NCI-H146 (cell line): ENCODE measurements around the gene ZNF184.

Experiments
- DNase-seq: peaks from one replicate; lab custom pipeline; 2025; lab: John Stamatoyannopoulos, UW

The ZNF184 gene

DNA sequence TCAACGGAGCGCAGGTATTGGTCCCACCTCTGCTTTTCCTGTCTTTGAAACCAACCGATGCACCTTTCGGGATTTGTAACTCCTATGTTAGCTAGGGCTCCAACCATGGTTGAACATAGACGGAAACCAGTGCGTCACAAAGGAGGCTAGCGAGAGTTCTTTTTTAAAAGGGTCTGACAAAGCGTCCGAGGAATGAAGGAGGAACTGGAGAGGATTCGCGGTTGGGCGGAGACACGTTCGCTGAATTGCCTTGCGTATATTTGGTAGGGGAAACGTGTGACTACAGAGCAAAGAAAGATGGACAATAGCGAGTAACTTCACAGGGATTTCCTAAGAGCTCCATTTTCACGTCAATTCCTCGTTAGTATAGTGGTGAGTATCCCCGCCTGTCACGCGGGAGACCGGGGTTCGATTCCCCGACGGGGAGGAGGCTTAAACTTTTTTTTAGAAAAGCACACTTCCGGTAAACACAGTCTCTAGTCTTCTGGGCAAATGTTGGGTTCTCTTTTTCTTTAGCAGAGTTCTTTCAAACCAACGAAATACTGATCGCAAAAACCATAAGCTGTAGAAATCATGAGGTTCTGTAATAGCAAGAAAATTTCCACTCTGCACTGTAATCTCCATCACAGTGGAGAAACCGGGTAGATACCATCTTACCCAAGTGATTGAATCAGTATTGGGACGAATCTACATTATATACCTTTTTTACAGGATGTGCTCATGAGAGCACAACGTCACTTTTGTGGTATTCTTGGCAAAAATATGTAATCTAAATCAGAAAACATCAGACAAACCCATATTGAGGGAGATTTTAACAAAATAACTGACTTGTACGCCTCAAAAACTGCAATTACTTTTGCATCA lies 6.6 kb upstream of the ZNF184 start:
- peak; percentile 78 for DNase-seq

GRCh38 chr6:27478706-27479318 lies 5.9 kb upstream of the ZNF184 start:
- peak; percentile 83 for DNase-seq

DNA sequence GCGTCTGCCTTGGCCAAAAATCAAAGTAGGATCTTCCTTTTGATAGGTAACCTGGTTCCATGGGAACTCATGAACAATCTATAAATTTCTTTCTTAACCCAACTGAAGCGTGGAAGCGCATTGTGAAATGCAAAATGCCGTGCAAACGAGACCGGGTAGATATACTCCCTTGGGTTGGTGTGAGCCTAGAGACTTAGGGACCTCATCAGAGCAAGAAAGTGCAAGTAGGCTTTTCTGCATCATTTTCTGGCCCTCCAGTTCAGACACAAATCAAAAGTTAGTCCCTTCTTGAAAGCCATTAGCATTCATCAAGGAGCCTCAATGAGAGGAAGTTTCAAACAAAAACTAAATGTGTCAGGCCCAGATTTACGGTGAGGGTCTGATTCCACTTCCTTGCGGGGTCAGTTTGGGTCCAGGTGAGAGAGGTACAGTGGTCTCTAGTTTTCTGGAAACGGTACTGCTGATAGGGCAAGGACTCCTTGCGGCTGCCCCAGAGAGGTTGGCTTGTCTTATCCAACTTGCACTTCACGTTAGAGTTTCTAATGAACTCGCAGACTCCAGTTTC lies 5.3 kb upstream of the ZNF184 start:
- DNase-seq: peak; percentile 51

- DNase-seq: no peak
Measured at GRCh38 chr6:27477318-27478013, 4.6 kb upstream of the ZNF184 start.

DNA sequence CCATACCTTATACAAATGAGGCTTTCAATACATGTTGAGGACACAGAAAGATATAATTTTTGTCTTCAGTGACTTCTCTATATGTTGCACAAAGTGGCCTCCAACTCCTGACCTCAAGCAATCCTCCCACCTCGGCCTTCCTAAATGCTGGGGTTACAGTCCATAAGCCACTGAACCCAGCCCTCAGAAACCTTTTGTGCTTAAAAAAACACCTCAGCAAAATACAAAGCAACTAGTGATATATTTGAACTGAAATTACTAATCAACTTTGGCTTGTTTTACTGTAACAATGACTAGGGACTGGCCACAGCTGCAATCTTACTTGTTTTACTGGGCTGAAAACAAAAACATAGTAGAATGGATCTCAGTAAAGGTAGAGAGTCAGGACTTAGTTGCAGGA lies 3.2 kb upstream of the ZNF184 start:
- no peak for DNase-seq

- DNase-seq: no peak
Measured at GRCh38 chr6:27474672-27475071, 1.8 kb upstream of the ZNF184 start.

GRCh38 chr6:27474172-27474465 lies 1.2 kb upstream of the ZNF184 start:
- DNase-seq: no peak

- peak; percentile 82 for DNase-seq
Measured at GRCh38 chr6:27472182-27472616, 706 bp downstream of the ZNF184 start.

DNA sequence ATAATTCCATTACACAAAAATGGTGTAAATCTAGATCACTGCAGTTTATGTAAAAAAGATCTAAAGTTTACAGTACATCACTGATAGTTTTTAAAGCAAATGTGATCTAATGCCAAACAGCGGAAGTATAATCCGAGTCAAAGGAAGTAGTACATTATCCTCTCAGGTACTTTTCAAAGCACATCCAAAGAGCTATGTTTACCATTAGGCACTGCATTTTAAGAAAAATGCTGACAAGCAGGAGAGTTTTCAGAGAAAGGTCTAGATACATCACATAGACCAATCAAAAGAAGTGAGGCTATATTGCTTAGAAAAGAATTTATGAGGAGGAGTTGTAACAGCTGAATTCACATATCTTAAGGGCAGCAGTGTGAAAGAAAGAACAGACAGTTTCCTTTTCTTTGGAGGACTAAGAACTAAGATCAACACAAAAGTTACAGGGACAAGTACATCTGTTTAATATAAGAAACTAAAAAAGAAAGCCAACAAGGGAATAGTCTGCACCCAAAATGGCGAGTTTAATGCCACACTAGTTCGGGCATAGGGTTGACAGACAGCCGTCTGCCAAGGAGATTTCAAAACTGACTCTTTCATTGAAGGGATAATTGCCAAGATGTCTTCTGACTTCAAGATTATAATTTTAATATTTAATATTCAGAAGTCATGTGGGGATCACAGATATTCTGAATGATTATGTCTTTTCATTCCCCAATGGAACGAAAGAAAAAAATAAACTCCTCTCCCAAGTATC lies 1.4 kb downstream of the ZNF184 start:
- no peak for DNase-seq

GRCh38 chr6:27470023-27470422 lies 2.9 kb downstream of the ZNF184 start:
- DNase-seq: no peak

GRCh38 chr6:27468334-27468733 lies 4.6 kb downstream of the ZNF184 start:
- DNase-seq: no peak

GRCh38 chr6:27452496-27452897 lies 20.4 kb downstream of the ZNF184 start:
- no peak for DNase-seq

DNA sequence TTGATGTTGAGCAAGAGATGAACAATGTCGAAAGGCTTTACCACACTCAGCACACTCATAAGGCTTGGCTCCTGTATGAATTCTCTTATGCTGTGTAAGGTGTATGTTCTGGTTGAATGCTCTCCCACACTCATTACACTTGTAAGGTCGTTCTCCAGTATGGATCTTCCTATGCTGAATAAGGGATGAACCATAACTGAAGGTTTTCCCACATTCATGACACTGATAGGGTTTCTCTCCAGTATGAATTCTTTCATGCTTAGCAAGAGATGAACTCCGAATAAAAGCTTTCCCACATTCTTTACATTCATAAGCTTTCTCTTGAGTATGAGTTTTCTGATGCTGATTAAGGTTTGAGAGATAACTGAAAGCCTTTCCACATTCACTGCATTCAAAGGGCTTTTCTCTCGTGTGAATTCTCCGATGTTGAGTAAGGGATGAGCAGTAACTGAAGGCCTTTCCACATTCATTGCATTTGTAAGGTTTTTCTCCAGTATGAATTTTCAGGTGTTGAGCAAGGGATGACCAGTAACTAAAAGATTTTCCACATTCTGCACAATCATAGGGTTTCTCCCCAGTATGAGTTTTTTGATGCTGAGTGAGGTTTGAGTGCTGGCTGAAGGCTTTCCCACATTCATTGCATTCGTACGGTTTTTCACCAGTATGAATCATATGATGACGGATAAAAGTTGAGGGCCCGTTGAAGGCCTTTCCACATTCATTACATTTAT lies 21.1 kb downstream of the ZNF184 start:
- DNase-seq: no peak

DNA sequence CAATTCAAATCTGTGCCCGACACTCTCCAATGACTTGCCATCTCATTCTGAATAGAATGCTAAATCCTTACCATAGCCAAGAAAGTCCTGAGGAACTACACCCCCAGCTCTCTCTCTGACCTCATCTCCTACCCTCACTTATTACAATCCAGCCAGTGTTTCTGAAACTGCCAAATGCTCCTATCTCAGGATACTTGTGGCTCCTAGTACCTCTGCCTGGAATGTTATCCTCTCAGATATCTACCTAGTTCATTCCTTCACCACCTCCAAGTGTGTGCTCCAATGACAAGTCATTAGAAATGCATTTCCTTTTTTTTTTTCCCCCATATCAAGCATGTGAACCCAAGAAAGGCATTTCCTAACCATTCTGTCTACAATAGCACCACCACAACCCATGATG lies 24.4 kb downstream of the ZNF184 start:
- no peak for DNase-seq

GRCh38 chr6:27442932-27443331 lies 30.0 kb downstream of the ZNF184 start:
- DNase-seq: no peak

DNA sequence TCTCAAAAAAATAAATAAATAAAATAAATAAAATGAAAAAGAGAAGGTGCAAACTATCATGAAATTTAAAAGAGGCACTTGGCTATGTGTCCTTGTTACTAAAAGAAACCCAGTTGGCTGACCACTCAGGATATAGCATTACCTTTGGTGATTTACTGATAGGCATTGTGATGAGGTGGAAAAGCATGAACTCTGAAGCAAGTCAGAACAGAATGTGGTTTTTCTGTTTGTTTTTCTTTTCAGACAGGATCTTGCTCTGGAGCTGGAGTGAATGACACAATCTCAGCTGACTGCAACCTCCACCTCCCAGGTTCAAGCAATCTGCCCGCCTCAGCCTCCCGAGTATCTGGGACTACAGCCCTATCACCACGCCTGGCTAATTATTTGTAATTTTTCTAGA lies 31.9 kb downstream of the ZNF184 start:
- DNase-seq: no peak

- no peak for DNase-seq
Measured at GRCh38 chr6:27439371-27439770, 33.5 kb downstream of the ZNF184 start.

GRCh38 chr6:27433714-27434113 lies 39.2 kb downstream of the ZNF184 start:
- no peak for DNase-seq

GRCh38 chr6:27428966-27429365 lies 43.9 kb downstream of the ZNF184 start:
- DNase-seq: no peak

DNA sequence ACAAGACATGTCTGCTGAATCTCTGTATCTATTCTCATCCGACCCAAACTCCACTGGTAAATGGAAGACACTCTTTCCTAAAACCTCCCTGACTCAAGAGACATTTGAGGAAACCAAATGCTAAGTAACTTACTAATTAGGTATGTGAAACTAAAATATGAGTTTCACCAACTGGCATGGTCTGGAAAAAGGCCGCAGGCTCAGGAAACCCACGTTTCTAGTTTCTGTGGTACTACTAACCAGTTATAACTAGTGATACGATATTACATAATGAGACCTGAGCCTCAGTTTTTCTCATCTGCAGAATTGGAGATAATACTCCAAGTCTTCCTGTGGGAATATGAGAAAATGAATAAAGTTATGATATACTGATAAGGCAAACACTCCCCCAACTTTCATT lies 44.4 kb downstream of the ZNF184 start:
- DNase-seq: no peak

- DNase-seq: no peak
Measured at GRCh38 chr6:27426045-27426620, 46.8 kb downstream of the ZNF184 start.
